Activated CD4-positive, alpha-beta T cell treated with anti-CD3 and anti-CD28 coated beads for 24 hours (primary cell): ENCODE measurements around the gene DNAH6.

Source experiments
- DNase-seq, 2 donors: peaks; one replicate each; pipeline ENCODE4 v3.0.0-alpha.2; 2020; ENCODE audit warnings: low read depth in 2 of 2

DNAH6 gene

GRCh38 chr2:84687498-84688149 is 171.3 kb downstream of the DNAH6 start:
- DNase-seq, result no peak

GRCh38 chr2:84690225-84690624 is 173.9 kb downstream of the DNAH6 start:
- no peak for DNase-seq

- no peak for DNase-seq
Observed at GRCh38 chr2:84694088-84694622, 177.9 kb downstream of the DNAH6 start.

GRCh38 chr2:84697895-84698294 is 181.6 kb downstream of the DNAH6 start:
- DNase-seq, result no peak

GRCh38 chr2:84700006-84700405 is 183.7 kb downstream of the DNAH6 start:
- DNase-seq, result no peak

- no peak for DNase-seq
Observed at GRCh38 chr2:84701880-84702279, 185.6 kb downstream of the DNAH6 start.

- DNase-seq, result no peak
Observed at GRCh38 chr2:84702941-84703340, 186.6 kb downstream of the DNAH6 start.

- no peak for DNase-seq
Observed at GRCh38 chr2:84703831-84704230, 187.5 kb downstream of the DNAH6 start.

GRCh38 chr2:84704505-84705244 is 188.4 kb downstream of the DNAH6 start:
- no peak for DNase-seq

GRCh38 chr2:84705858-84706257 is 189.6 kb downstream of the DNAH6 start:
- DNase-seq, result no peak

- no peak for DNase-seq
Observed at GRCh38 chr2:84708442-84708841, 192.1 kb downstream of the DNAH6 start.

GRCh38 chr2:84711651-84712050 is 195.4 kb downstream of the DNAH6 start:
- DNase-seq, result no peak

- DNase-seq, result no peak
Observed at GRCh38 chr2:84713441-84713840, 197.1 kb downstream of the DNAH6 start.

- DNase-seq, result no peak
Observed at GRCh38 chr2:84716564-84716963, 200.3 kb downstream of the DNAH6 start.

GRCh38 chr2:84717302-84717701 is 201.0 kb downstream of the DNAH6 start:
- DNase-seq, result no peak

GRCh38 chr2:84719434-84719833 is 203.1 kb downstream of the DNAH6 start:
- no peak for DNase-seq

GRCh38 chr2:84723831-84724230 is 207.5 kb downstream of the DNAH6 start:
- no peak for DNase-seq

- DNase-seq, result no peak
Observed at GRCh38 chr2:84725717-84726116, 209.4 kb downstream of the DNAH6 start.

- DNase-seq, result no peak
Observed at GRCh38 chr2:84727315-84727714, 211.0 kb downstream of the DNAH6 start.

- DNase-seq, result no peak
Observed at GRCh38 chr2:84729224-84729623, 212.9 kb downstream of the DNAH6 start.

GRCh38 chr2:84731185-84731584 is 214.9 kb downstream of the DNAH6 start:
- DNase-seq, result no peak

GRCh38 chr2:84732897-84733778 is 216.8 kb downstream of the DNAH6 start:
- no peak for DNase-seq
